ENCODE data around the gene ACAN. TPM values are rescaled to one million over a fixed set of nuclear protein-coding genes. Genes with fewer than 3 reads are reported as not detected.
A peak's percentile ranks its signal among the peaks of the same experiment; 100 is the strongest.

Gene ACAN
- total RNA-seq, 1 experiment from 2014 or later = not detected

DNA sequence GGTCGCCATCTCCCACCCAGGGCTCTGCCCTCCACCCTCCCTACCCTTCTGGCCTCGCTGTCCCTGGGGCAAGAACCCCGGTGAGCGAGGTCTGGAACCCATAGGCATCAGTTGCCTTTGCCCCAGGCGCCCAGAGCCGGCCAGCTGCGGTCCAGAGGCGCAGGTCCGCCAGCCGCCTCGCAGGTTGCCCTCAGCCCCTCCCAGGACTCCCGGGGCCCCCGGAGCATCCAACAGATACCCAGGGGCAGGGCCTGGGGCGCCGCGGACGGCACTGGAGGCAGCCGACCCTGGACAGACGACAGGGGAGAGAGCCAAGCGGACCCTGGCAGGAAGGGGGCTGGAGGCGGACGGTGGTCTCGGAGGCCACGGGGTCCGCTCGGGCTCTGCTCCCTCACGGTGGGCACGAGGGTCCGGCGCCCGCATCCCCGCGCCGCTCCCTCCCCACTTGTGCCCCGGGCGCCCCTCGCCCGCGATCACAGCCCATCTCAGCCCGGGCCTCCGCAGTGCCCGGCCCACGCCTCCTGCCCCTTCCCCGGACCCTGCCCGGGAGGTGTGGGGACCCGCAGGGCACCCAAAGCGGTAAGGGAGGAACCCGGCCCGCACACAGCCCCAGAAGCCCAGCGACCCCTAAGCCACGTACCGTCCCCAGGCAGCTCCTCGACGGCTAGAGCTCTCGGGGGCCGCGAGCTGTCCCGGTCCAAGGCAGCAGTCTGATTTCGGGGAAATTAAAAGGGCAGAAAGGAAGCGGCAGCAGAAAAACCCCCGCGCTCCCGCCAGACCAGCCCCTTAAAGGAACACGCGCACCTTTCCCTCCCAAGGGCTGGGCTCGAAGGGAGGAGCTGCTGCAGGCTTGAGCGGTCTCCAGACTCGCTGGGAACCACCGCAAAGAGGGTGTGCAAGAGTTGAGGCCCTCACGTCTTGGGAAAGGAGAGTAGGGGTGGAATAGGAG lies 91.9 kb downstream of the ACAN start, which contains the start of gene HAPLN3:
Gene HAPLN3 (minus strand): TSS at position 726 of the 949 bp plus-strand sequence. CDS start 8,246 bp downstream, outside the sequence.
- H3K36me3 ChIP-seq (ENCODE audit: low read depth) = no peaks in the 10 kb centered on the region
- TF ChIP-seq, protein P1, sequence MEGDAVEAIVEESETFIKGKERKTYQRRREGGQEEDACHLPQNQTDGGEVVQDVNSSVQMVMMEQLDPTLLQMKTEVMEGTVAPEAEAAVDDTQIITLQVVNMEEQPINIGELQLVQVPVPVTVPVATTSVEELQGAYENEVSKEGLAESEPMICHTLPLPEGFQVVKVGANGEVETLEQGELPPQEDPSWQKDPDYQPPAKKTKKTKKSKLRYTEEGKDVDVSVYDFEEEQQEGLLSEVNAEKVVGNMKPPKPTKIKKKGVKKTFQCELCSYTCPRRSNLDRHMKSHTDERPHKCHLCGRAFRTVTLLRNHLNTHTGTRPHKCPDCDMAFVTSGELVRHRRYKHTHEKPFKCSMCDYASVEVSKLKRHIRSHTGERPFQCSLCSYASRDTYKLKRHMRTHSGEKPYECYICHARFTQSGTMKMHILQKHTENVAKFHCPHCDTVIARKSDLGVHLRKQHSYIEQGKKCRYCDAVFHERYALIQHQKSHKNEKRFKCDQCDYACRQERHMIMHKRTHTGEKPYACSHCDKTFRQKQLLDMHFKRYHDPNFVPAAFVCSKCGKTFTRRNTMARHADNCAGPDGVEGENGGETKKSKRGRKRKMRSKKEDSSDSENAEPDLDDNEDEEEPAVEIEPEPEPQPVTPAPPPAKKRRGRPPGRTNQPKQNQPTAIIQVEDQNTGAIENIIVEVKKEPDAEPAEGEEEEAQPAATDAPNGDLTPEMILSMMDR (conservative IDR thresholded peaks at IDR 0.05) = no peak
- no peak for TF ChIP-seq EZH2 (IDR thresholded peaks at IDR 0.05; ENCODE audit: low read depth)
- peak within 1 kb of the TSS; percentile 68 for H3K4me2 ChIP-seq
- no peaks in the 10 kb centered on the region for H4K20me1 ChIP-seq (ENCODE audit: insufficient read depth)
- intact Hi-C loops (cut with micrococcal nuclease; ENCODE audit: unreplicated experiment) = loop anchor here (2.0 to 10.0 kb wide), 3 partner anchors 122 to 440 kb away; partner anchors contain the start of gene POLG
- no TSS peak for BruUV-seq (replicated peaks)
- CTCF ChIA-PET = interaction anchor here (0.6 to 2.0 kb wide), 4 partner anchors 10 to 260 kb away, joined by 3 to 7 read pairs (median 4); no protein-coding TSS in a partner anchor
- POLR2A ChIA-PET (ENCODE audit: unreplicated experiment) = interaction anchor here (0.6 kb wide), 1 partner anchor 440 kb away, joined by 7 read pairs; the partner anchor contains the start of gene POLG
- H3K4me1 ChIP-seq (replicated peaks; ENCODE audit: insufficient read depth) = no peaks in the 10 kb centered on the region
- H3K27ac ChIP-seq = no peak within 1 kb of the TSS
- peak in 1 of 2 experiments; percentile 29 for DNase-seq
- peak within 1 kb of the TSS; percentile 57; the same call in 1 of the 2 replicates for H2AFZ ChIP-seq
- H3K9me3 ChIP-seq (ENCODE audit: insufficient read depth, low read depth) = no peaks in the 10 kb centered on the region
- H3K79me2 ChIP-seq (ENCODE audit: low read depth) = no peaks in the 10 kb centered on the region
- peak within 1 kb of the TSS; percentile 34; the same call in 1 of the 2 replicates for H3K4me3 ChIP-seq
- no peaks in the 10 kb centered on the region for H3K9me2 ChIP-seq (ENCODE audit: insufficient read depth)
- no peaks in the 10 kb centered on the region for H3F3A ChIP-seq (ENCODE audit: insufficient read depth, low read depth)
- peaks cover 19% of the 10 kb centered on the region; the same call in 1 of the 2 replicates for H3K27me3 ChIP-seq (ENCODE audit: insufficient read depth, low read depth)

GRCh38 chr15:88896333-88897033 lies 93.2 kb downstream of the ACAN start:
- no peaks in the 10 kb centered on the region for H3F3A ChIP-seq (ENCODE audit: insufficient read depth, low read depth)
- no peak overlapping the region for H3K4me3 ChIP-seq
- CTCF ChIA-PET = interaction anchor here (2.0 kb wide), 1 partner anchor 8 kb away, joined by 7 read pairs; no protein-coding TSS in a partner anchor
- H4K20me1 ChIP-seq (ENCODE audit: insufficient read depth) = no peaks in the 10 kb centered on the region
- DNase-seq = no peak
- no peak overlapping the region for H3K27ac ChIP-seq
- H2AFZ ChIP-seq = no peak overlapping the region
- POLR2A ChIA-PET (ENCODE audit: unreplicated experiment) = no interaction called here
- H3K9me3 ChIP-seq (ENCODE audit: insufficient read depth, low read depth) = no peaks in the 10 kb centered on the region
- no TSS peak for BruUV-seq (replicated peaks)
- peaks cover 19% of the 10 kb centered on the region; the same call in 1 of the 2 replicates for H3K27me3 ChIP-seq (ENCODE audit: insufficient read depth, low read depth)
- no peaks in the 10 kb centered on the region for H3K79me2 ChIP-seq (ENCODE audit: low read depth)
- H3K4me1 ChIP-seq (replicated peaks; ENCODE audit: insufficient read depth) = 0 out of 2 replicates have a peak, but pooled peaks cover 3% of the 10 kb centered on the region
- H3K36me3 ChIP-seq (ENCODE audit: low read depth) = no peaks in the 10 kb centered on the region
- no peaks in the 10 kb centered on the region for H3K9me2 ChIP-seq (ENCODE audit: insufficient read depth)
- no peak for TF ChIP-seq EZH2 (IDR thresholded peaks at IDR 0.05; ENCODE audit: low read depth)
- TF ChIP-seq, protein P1 (conservative IDR thresholded peaks at IDR 0.05) = no peak
- H3K4me2 ChIP-seq = no peak overlapping the region
- intact Hi-C loops (cut with micrococcal nuclease; ENCODE audit: unreplicated experiment) = loop anchor here (2.0 to 10.0 kb wide), 2 partner anchors 240 to 438 kb away; partner anchors contain the start of gene POLG

DNA sequence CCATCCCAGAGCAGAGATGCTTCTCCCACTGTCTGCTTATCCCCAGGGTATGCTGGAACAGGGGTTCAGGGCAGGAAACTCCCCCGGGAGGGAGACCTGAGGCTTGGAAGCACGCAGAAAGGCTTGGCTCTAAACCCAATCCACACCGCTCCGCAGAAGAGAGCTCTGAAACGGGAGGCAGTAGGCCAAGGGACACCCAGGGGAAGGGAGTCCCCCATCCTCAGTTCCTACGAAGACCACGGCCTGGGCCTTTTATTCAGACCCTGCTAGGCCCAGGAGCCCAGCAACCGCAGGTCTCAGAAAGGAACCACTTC lies 93.9 kb downstream of the ACAN start:
- Histone ChIP-seq H3F3A (ENCODE audit: insufficient read depth, low read depth) (no peaks in the 10 kb centered on the region), H3K36me3 (ENCODE audit: low read depth) (no peaks in the 10 kb centered on the region), H3K9me2 (ENCODE audit: insufficient read depth) (no peaks in the 10 kb centered on the region), H3K27ac (no peak overlapping the region), H4K20me1 (ENCODE audit: insufficient read depth) (no peaks in the 10 kb centered on the region), H3K4me3 (no peak overlapping the region), H3K4me2 (no peak overlapping the region), H3K9me3 (ENCODE audit: insufficient read depth, low read depth) (no peaks in the 10 kb centered on the region), H3K27me3 (ENCODE audit: insufficient read depth, low read depth) (peaks cover 19% of the 10 kb centered on the region; the same call in 1 of the 2 replicates), H2AFZ (no peak overlapping the region), H3K79me2 (ENCODE audit: low read depth) (no peaks in the 10 kb centered on the region), H3K4me1 (replicated peaks; ENCODE audit: insufficient read depth) (0 out of 2 replicates have a peak, but pooled peaks cover 3% of the 10 kb centered on the region)
- TF ChIP-seq, protein P1 (conservative IDR thresholded peaks at IDR 0.05) = no peak
- TF ChIP-seq EZH2 (IDR thresholded peaks at IDR 0.05; ENCODE audit: low read depth) = no peak
- ChIA-PET POLR2A (ENCODE audit: unreplicated experiment) (no interaction called here), CTCF (no interaction called here)
- BruUV-seq (replicated peaks) = no TSS peak
- intact Hi-C loops (cut with micrococcal nuclease; ENCODE audit: unreplicated experiment) = loop anchor here (2.0 to 10.0 kb wide), 2 partner anchors 240 to 438 kb away; partner anchors contain the start of gene POLG
- no peak for DNase-seq

Measured in PC-9 (cell line).